ENCODE data around the gene PRRT1.

The PRRT1 gene

GRCh38 chr6:32127717-32128592, 23.8 kb downstream of the PRRT1 start, which contains the start of gene ATF6B:
TSS of gene ATF6B (minus strand) at chr6:32128246. CDS start at chr6:32128207, 39 bp downstream.
- Histone ChIP-seq H3K14ac (ENCODE audit: low read length) (peak within 1 kb of the TSS; percentile 96), H3K79me1 (ENCODE audit: low read length) (peaks cover 13% of the 10 kb centered on the region), H3K36me3 (ENCODE audit: control insufficient read depth in 1 of 2, insufficient read depth in 2 of 2, low read length in 2 of 2) (peaks cover 2 to 16% of the 10 kb centered on the region in 2 experiments), H3K4me3 (ENCODE audit: low read depth, low read length) (peak within 1 kb of the TSS; percentile 93), H3K18ac (ENCODE audit: low read length) (peak within 1 kb of the TSS; percentile 98), H4K91ac (ENCODE audit: low read depth, low read length) (peak within 1 kb of the TSS; percentile 98), H3K4me1 (ENCODE audit: control insufficient read depth in 1 of 2, insufficient read depth in 2 of 2, low read length in 2 of 2) (peaks cover 18% of the 10 kb centered on the region in 2 experiments), H3K4me2 (ENCODE audit: low read length) (peak within 1 kb of the TSS; percentile 78), H3K79me2 (ENCODE audit: control insufficient read depth, insufficient read depth, low read length, poor library complexity) (peaks cover 10% of the 10 kb centered on the region), H2AFZ (ENCODE audit: insufficient read depth, low read length, poor library complexity) (peak within 1 kb of the TSS; percentile 68), H2BK120ac (ENCODE audit: insufficient read depth, low read length, poor library complexity) (peak within 1 kb of the TSS; percentile 78), H2BK5ac (ENCODE audit: low read depth, low read length, poor library complexity) (peak within 1 kb of the TSS; percentile 89), H4K12ac (ENCODE audit: low read depth, low read length) (peak within 1 kb of the TSS; percentile 97), H2BK12ac (ENCODE audit: low read length) (no peak within 1 kb of the TSS), H3K9me3 (ENCODE audit: insufficient read depth, low read depth, low read length) (no peaks in the 10 kb centered on the region), H2AK5ac (ENCODE audit: low read length) (peak within 1 kb of the TSS; percentile 81), H3K4ac (ENCODE audit: low read depth, low read length) (peak within 1 kb of the TSS; percentile 92), H4K8ac (ENCODE audit: low read depth, low read length) (peak within 1 kb of the TSS; percentile 98), H3K23ac (ENCODE audit: low read length) (no peak within 1 kb of the TSS), H3K27me3 (ENCODE audit: insufficient read depth, low read length) (no peaks in the 10 kb centered on the region), H3K27ac (ENCODE audit: low read depth, low read length) (peak within 1 kb of the TSS; percentile 81), H3K9ac (ENCODE audit: low read length) (peak within 1 kb of the TSS; percentile 95)
- WGBS (ENCODE audit: extremely low coverage, insufficient coverage, insufficient read length), result no CpG with 5 or more reads among the region's 44 CpGs
- DNase-seq, result peak; percentile 99 to 100

GRCh38 chr6:32127409-32127716, 24.4 kb downstream of the PRRT1 start:
- Histone ChIP-seq H3K4me2 (ENCODE audit: low read length) (peak overlapping the region; percentile 78), H3K4me3 (ENCODE audit: low read depth, low read length) (peak overlapping the region; percentile 93), H3K23ac (ENCODE audit: low read length) (no peak overlapping the region), H3K9me3 (ENCODE audit: insufficient read depth, low read depth, low read length) (no peaks in the 10 kb centered on the region), H3K4ac (ENCODE audit: low read depth, low read length) (peak overlapping the region; percentile 44), H3K79me2 (ENCODE audit: control insufficient read depth, insufficient read depth, low read length, poor library complexity) (peaks cover 10% of the 10 kb centered on the region), H3K27ac (ENCODE audit: low read depth, low read length) (no peak overlapping the region), H3K27me3 (ENCODE audit: insufficient read depth, low read length) (no peaks in the 10 kb centered on the region), H2BK12ac (ENCODE audit: low read length) (no peak overlapping the region), H4K12ac (ENCODE audit: low read depth, low read length) (no peak overlapping the region), H3K14ac (ENCODE audit: low read length) (peak overlapping the region; percentile 19), H2BK5ac (ENCODE audit: low read depth, low read length, poor library complexity) (no peak overlapping the region), H3K18ac (ENCODE audit: low read length) (no peak overlapping the region), H4K8ac (ENCODE audit: low read depth, low read length) (no peak overlapping the region), H4K91ac (ENCODE audit: low read depth, low read length) (no peak overlapping the region), H3K36me3 (ENCODE audit: control insufficient read depth in 1 of 2, insufficient read depth in 2 of 2, low read length in 2 of 2) (peaks cover 3 to 19% of the 10 kb centered on the region in 2 experiments), H2AFZ (ENCODE audit: insufficient read depth, low read length, poor library complexity) (peak overlapping the region; percentile 68), H3K4me1 (ENCODE audit: control insufficient read depth in 1 of 2, insufficient read depth in 2 of 2, low read length in 2 of 2) (peaks cover 18% of the 10 kb centered on the region in 2 experiments), H3K9ac (ENCODE audit: low read length) (peak overlapping the region; percentile 45), H2AK5ac (ENCODE audit: low read length) (no peak overlapping the region), H3K79me1 (ENCODE audit: low read length) (peaks cover 13% of the 10 kb centered on the region), H2BK120ac (ENCODE audit: insufficient read depth, low read length, poor library complexity) (no peak overlapping the region)
- WGBS (ENCODE audit: extremely low coverage, insufficient coverage, insufficient read length), result no CpG with 5 or more reads among the region's 9 CpGs
- DNase-seq, result no peak

GRCh38 chr6:32126880-32127279, 24.9 kb downstream of the PRRT1 start:
- Histone ChIP-seq H4K91ac (ENCODE audit: low read depth, low read length) (no peak overlapping the region), H3K4me1 (ENCODE audit: control insufficient read depth in 1 of 2, insufficient read depth in 2 of 2, low read length in 2 of 2) (peaks cover 18% of the 10 kb centered on the region in 2 experiments), H3K4ac (ENCODE audit: low read depth, low read length) (peak overlapping the region; percentile 43), H3K4me2 (ENCODE audit: low read length) (peak overlapping the region; percentile 78), H4K8ac (ENCODE audit: low read depth, low read length) (no peak overlapping the region), H3K23ac (ENCODE audit: low read length) (no peak overlapping the region), H3K36me3 (ENCODE audit: control insufficient read depth in 1 of 2, insufficient read depth in 2 of 2, low read length in 2 of 2) (peaks cover 5 to 22% of the 10 kb centered on the region in 2 experiments), H3K27ac (ENCODE audit: low read depth, low read length) (no peak overlapping the region), H2BK120ac (ENCODE audit: insufficient read depth, low read length, poor library complexity) (no peak overlapping the region), H2AFZ (ENCODE audit: insufficient read depth, low read length, poor library complexity) (no peak overlapping the region), H2AK5ac (ENCODE audit: low read length) (no peak overlapping the region), H3K14ac (ENCODE audit: low read length) (no peak overlapping the region), H3K9me3 (ENCODE audit: insufficient read depth, low read depth, low read length) (no peaks in the 10 kb centered on the region), H3K9ac (ENCODE audit: low read length) (no peak overlapping the region), H2BK5ac (ENCODE audit: low read depth, low read length, poor library complexity) (no peak overlapping the region), H2BK12ac (ENCODE audit: low read length) (no peak overlapping the region), H3K27me3 (ENCODE audit: insufficient read depth, low read length) (no peaks in the 10 kb centered on the region), H3K4me3 (ENCODE audit: low read depth, low read length) (no peak overlapping the region), H3K18ac (ENCODE audit: low read length) (no peak overlapping the region), H3K79me1 (ENCODE audit: low read length) (peaks cover 13% of the 10 kb centered on the region), H4K12ac (ENCODE audit: low read depth, low read length) (no peak overlapping the region), H3K79me2 (ENCODE audit: control insufficient read depth, insufficient read depth, low read length, poor library complexity) (peaks cover 10% of the 10 kb centered on the region)
- no peak for DNase-seq
- no CpG with 5 or more reads among the region's 8 CpGs for WGBS (ENCODE audit: extremely low coverage, insufficient coverage, insufficient read length)

GRCh38 chr6:32123681-32124080, 28.1 kb downstream of the PRRT1 start:
- Histone ChIP-seq H3K4me3 (ENCODE audit: low read depth, low read length) (no peak overlapping the region), H3K4ac (ENCODE audit: low read depth, low read length) (no peak overlapping the region), H3K79me1 (ENCODE audit: low read length) (peaks cover 4% of the 10 kb centered on the region), H3K14ac (ENCODE audit: low read length) (no peak overlapping the region), H3K18ac (ENCODE audit: low read length) (no peak overlapping the region), H3K23ac (ENCODE audit: low read length) (no peak overlapping the region), H3K27me3 (ENCODE audit: insufficient read depth, low read length) (no peaks in the 10 kb centered on the region), H2AFZ (ENCODE audit: insufficient read depth, low read length, poor library complexity) (no peak overlapping the region), H2BK5ac (ENCODE audit: low read depth, low read length, poor library complexity) (no peak overlapping the region), H2BK120ac (ENCODE audit: insufficient read depth, low read length, poor library complexity) (no peak overlapping the region), H3K27ac (ENCODE audit: low read depth, low read length) (no peak overlapping the region), H2AK5ac (ENCODE audit: low read length) (no peak overlapping the region), H3K36me3 (ENCODE audit: control insufficient read depth in 1 of 2, insufficient read depth in 2 of 2, low read length in 2 of 2) (peaks cover 20 to 37% of the 10 kb centered on the region in 2 experiments), H3K9ac (ENCODE audit: low read length) (no peak overlapping the region), H3K79me2 (ENCODE audit: control insufficient read depth, insufficient read depth, low read length, poor library complexity) (peaks cover 5% of the 10 kb centered on the region), H4K8ac (ENCODE audit: low read depth, low read length) (no peak overlapping the region), H4K12ac (ENCODE audit: low read depth, low read length) (no peak overlapping the region), H2BK12ac (ENCODE audit: low read length) (no peak overlapping the region), H3K4me1 (ENCODE audit: control insufficient read depth in 1 of 2, insufficient read depth in 2 of 2, low read length in 2 of 2) (peaks cover 10% of the 10 kb centered on the region in 2 experiments), H3K9me3 (ENCODE audit: insufficient read depth, low read depth, low read length) (no peaks in the 10 kb centered on the region), H4K91ac (ENCODE audit: low read depth, low read length) (no peak overlapping the region), H3K4me2 (ENCODE audit: low read length) (no peak overlapping the region)
- WGBS (ENCODE audit: extremely low coverage, insufficient coverage, insufficient read length), result no CpG with 5 or more reads among the region's 4 CpGs
- no peak for DNase-seq

Data from trophoblast cell (in vitro differentiated cells and primary cell).